ENCODE measurements around the gene EFHC1. TPM values are rescaled to one million over a fixed set of nuclear protein-coding genes. Genes with fewer than 3 reads are reported as not detected.

EFHC1 gene
- total RNA-seq, 1 donor from 2014 or later: 59.8 TPM

- no peak for DNase-seq (ENCODE audit: low spot score)
- H3K36me3 Mint-ChIP-seq: peaks cover 20% of the 10 kb centered on the region
Measured at GRCh38 chr6:52389626-52390360, 30.3 kb upstream of the EFHC1 start.

GRCh38 chr6:52390361-52390727 is 29.8 kb upstream of the EFHC1 start:
- Histone ChIP-seq H3K4me1 (no peaks in the 10 kb centered on the region), H3K9me3 (ENCODE audit: low read depth) (peaks cover 8% of the 10 kb centered on the region), H3K4me2 (no peak overlapping the region), H3K4me3 (no peak overlapping the region), H3K79me2 (ENCODE audit: low read depth) (no peaks in the 10 kb centered on the region), H4K20me1 (ENCODE audit: low read depth) (no peaks in the 10 kb centered on the region), H3K36me3 (no peaks in the 10 kb centered on the region), H3F3A (ENCODE audit: low read depth) (no peaks in the 10 kb centered on the region), H3K27ac (no peak overlapping the region), H3K27me3 (no peaks in the 10 kb centered on the region), H3K9ac (no peak overlapping the region), H2AFZ (replicated peaks) (no peak overlapping the region)
- peaks cover 12% of the 10 kb centered on the region for H3K9me3 Mint-ChIP-seq
- H3K4me3 Mint-ChIP-seq: no peak overlapping the region
- TF ChIP-seq EZH2 (IDR thresholded peaks at IDR 0.05) (no peak), CTCF (IDR thresholded peaks at IDR 0.05) (no peak), EZH2phosphoT487 (IDR thresholded peaks at IDR 0.05) (no peak)
- peaks cover 17% of the 10 kb centered on the region for H3K36me3 Mint-ChIP-seq
- no peaks in the 10 kb centered on the region for H3K27me3 Mint-ChIP-seq (ENCODE audit: insufficient read depth, low read depth)
- H3K4me1 Mint-ChIP-seq: peaks cover 3% of the 10 kb centered on the region
- DNase-seq (ENCODE audit: low spot score): no peak
- no peak overlapping the region for H3K27ac Mint-ChIP-seq

More at GRCh38 chr6:52389626-52390360, 30.3 kb upstream of the EFHC1 start:
- no peaks in the 10 kb centered on the region for H3K36me3 ChIP-seq
- H3K9me3 ChIP-seq (ENCODE audit: low read depth): peaks cover 8% of the 10 kb centered on the region
- TF ChIP-seq EZH2 (IDR thresholded peaks at IDR 0.05): no peak
- no peak for TF ChIP-seq EZH2phosphoT487 (IDR thresholded peaks at IDR 0.05)
- TF ChIP-seq CTCF (IDR thresholded peaks at IDR 0.05): no peak
- no peak overlapping the region for H3K4me2 ChIP-seq
- no peaks in the 10 kb centered on the region for H3F3A ChIP-seq (ENCODE audit: low read depth)
- H3K27ac ChIP-seq: no peak overlapping the region
- H3K79me2 ChIP-seq (ENCODE audit: low read depth): no peaks in the 10 kb centered on the region
- no peaks in the 10 kb centered on the region for H3K27me3 Mint-ChIP-seq (ENCODE audit: insufficient read depth, low read depth)
- H3K27me3 ChIP-seq: no peaks in the 10 kb centered on the region
- H3K4me1 Mint-ChIP-seq: peaks cover 3% of the 10 kb centered on the region
- H3K27ac Mint-ChIP-seq: no peak overlapping the region
- no peak overlapping the region for H3K9ac ChIP-seq
- H3K4me1 ChIP-seq: no peaks in the 10 kb centered on the region
- no peaks in the 10 kb centered on the region for H4K20me1 ChIP-seq (ENCODE audit: low read depth)
- no peak overlapping the region for H2AFZ ChIP-seq (replicated peaks)
- H3K4me3 ChIP-seq: no peak overlapping the region
- no peak overlapping the region for H3K4me3 Mint-ChIP-seq
- H3K9me3 Mint-ChIP-seq: peaks cover 15% of the 10 kb centered on the region

GRCh38 chr6:52391599-52391998 is 28.5 kb upstream of the EFHC1 start:
- TF ChIP-seq EZH2 (IDR thresholded peaks at IDR 0.05) (no peak), EZH2phosphoT487 (IDR thresholded peaks at IDR 0.05) (no peak)
- Mint-ChIP-seq H3K27ac (no peak overlapping the region), H3K4me3 (no peak overlapping the region), H3K4me1 (peaks cover 3% of the 10 kb centered on the region), H3K36me3 (peaks cover 9% of the 10 kb centered on the region), H3K9me3 (peaks cover 4% of the 10 kb centered on the region), H3K27me3 (ENCODE audit: insufficient read depth, low read depth) (no peaks in the 10 kb centered on the region)
- Histone ChIP-seq H3K4me2 (no peak overlapping the region), H3K79me2 (ENCODE audit: low read depth) (no peaks in the 10 kb centered on the region), H3K27ac (no peak overlapping the region), H3K4me3 (no peak overlapping the region), H3K36me3 (no peaks in the 10 kb centered on the region), H3K9me3 (ENCODE audit: low read depth) (peaks cover 8% of the 10 kb centered on the region), H3K27me3 (no peaks in the 10 kb centered on the region), H3K9ac (no peak overlapping the region), H3K4me1 (peaks cover 10% of the 10 kb centered on the region), H2AFZ (replicated peaks) (no peak overlapping the region), H3F3A (ENCODE audit: low read depth) (no peaks in the 10 kb centered on the region), H4K20me1 (ENCODE audit: low read depth) (no peaks in the 10 kb centered on the region)
- DNase-seq (ENCODE audit: low spot score): no peak

GRCh38 chr6:52392944-52393343 is 27.2 kb upstream of the EFHC1 start:
- H3K9ac ChIP-seq: no peak overlapping the region
- no peaks in the 10 kb centered on the region for H4K20me1 ChIP-seq (ENCODE audit: low read depth)
- H3K9me3 ChIP-seq (ENCODE audit: low read depth): peaks cover 3% of the 10 kb centered on the region
- TF ChIP-seq CTCF (IDR thresholded peaks at IDR 0.05) (no peak), EZH2phosphoT487 (IDR thresholded peaks at IDR 0.05) (no peak), EZH2 (IDR thresholded peaks at IDR 0.05) (no peak)
- Mint-ChIP-seq H3K4me1 (peaks cover 3% of the 10 kb centered on the region), H3K4me3 (no peak overlapping the region), H3K9me3 (no peaks in the 10 kb centered on the region), H3K27ac (no peak overlapping the region), H3K27me3 (ENCODE audit: insufficient read depth, low read depth) (no peaks in the 10 kb centered on the region), H3K36me3 (peaks cover 7% of the 10 kb centered on the region)
- H3K27ac ChIP-seq: no peak overlapping the region
- no peak overlapping the region for H2AFZ ChIP-seq (replicated peaks)
- H3K27me3 ChIP-seq: no peaks in the 10 kb centered on the region
- H3K4me3 ChIP-seq: no peak overlapping the region
- no peak for DNase-seq (ENCODE audit: low spot score)
- H3K4me1 ChIP-seq: peaks cover 10% of the 10 kb centered on the region
- no peak overlapping the region for H3K4me2 ChIP-seq
- H3F3A ChIP-seq (ENCODE audit: low read depth): no peaks in the 10 kb centered on the region
- no peaks in the 10 kb centered on the region for H3K79me2 ChIP-seq (ENCODE audit: low read depth)
- H3K36me3 ChIP-seq: no peaks in the 10 kb centered on the region

All from neural progenitor cell (in vitro differentiated cells).